Activated naive CD4-positive, alpha-beta T cell treated with anti-CD3 and anti-CD28 coated beads, Interleukin-2, amount 50 U/mL, for 24 hours (primary cell): ENCODE data around the gene SPSB4.
"Not testable (repeated sequence)": the region's sequence is repeated elsewhere in the genome, so short reads cannot be mapped to it uniquely, and the experiment has no call there.

Experiments
- H3K27ac Mint-ChIP-seq: one replicate; pipeline ENCODE4 v1.8.0; 2021; ENCODE audit warnings: mild to moderate bottlenecking, mixed read lengths
- H3K27me3 Mint-ChIP-seq: one replicate; pipeline ENCODE4 v1.8.0; 2021; ENCODE audit warnings: mixed read lengths
- H3K36me3 Mint-ChIP-seq: one replicate; pipeline ENCODE4 v1.8.0; 2021; ENCODE audit warnings: mixed read lengths
- H3K4me1 Mint-ChIP-seq: one replicate; pipeline ENCODE4 v1.8.0; 2021; ENCODE audit warnings: mixed read lengths
- H3K4me3 Mint-ChIP-seq: one replicate; pipeline ENCODE4 v1.8.0; 2021; ENCODE audit warnings: mild to moderate bottlenecking, mixed read lengths
- H3K9me3 Mint-ChIP-seq: one replicate; pipeline ENCODE4 v1.8.0; 2021; ENCODE audit warnings: mixed read lengths

SPSB4 gene

DNA sequence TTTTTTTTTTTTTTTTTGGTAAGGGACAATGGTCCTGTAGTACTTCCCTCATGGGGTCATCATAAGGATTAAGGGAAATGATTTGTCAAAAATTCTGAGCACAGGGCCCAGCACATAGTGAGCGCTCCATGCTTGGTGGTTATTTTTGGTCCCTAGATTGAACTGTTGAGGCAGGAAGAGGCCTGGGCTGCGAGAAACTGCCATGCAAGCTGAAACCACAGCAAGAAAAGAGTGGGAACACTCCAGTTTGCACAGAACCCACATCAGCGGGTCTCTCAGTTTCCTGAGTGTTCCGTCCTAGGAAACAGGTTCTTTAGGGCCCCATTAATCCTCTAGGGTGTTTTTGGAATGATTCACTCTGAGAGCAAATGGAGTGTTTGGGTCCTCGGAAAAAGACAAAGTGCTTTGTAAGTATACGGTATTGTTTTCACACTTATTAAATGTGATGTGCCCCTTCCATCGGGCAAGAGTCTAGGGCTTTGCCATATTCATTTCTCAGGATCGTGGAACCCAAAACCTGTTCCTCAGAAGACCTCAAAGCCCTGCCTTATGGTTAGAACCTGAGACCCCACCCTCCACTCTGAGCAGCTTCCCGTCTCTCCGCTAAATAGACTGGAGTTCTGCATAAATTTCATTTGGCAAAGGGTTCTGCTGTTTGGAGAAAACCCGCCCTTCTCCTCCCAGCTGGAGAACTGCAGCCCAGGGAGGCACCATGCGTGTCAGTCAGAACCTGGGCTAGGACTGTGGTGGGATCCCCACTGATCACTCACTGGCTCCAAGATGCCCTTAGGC is 60.4 kb downstream of the SPSB4 start:
- Mint-ChIP-seq H3K4me1 (no peaks in the 10 kb centered on the region), H3K27ac (no peak overlapping the region), H3K4me3 (no peak overlapping the region), H3K27me3 (peaks cover 2% of the 10 kb centered on the region), H3K36me3 (no peaks in the 10 kb centered on the region), H3K9me3 (no peaks in the 10 kb centered on the region)

GRCh38 chr3:141112686-141113297 is 61.6 kb downstream of the SPSB4 start:
- Mint-ChIP-seq H3K27me3 (peaks cover 2% of the 10 kb centered on the region), H3K4me1 (no peaks in the 10 kb centered on the region), H3K27ac (no peak overlapping the region), H3K4me3 (no peak overlapping the region), H3K36me3 (no peaks in the 10 kb centered on the region), H3K9me3 (no peaks in the 10 kb centered on the region)

DNA sequence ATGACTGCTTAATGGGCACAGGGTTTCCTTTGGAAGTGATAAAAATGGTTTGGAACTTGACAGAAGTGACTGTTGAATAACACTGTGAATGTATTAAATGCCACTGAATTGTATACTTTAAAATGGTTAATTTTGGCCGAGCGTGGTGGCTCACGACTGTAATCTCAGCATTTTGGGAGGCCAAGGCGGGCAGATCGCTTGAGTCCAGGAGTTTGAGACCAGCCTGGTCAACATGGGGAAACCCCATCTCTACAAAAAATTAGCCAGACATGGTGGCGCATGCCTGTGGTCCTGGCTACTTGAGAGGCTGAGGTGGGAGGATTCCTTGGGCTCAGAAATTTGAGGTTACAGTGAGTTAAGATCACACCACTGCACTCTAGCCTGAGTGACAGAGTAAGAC is 62.5 kb downstream of the SPSB4 start:
- H3K4me3 Mint-ChIP-seq, H3K9me3 Mint-ChIP-seq, H3K27me3 Mint-ChIP-seq, H3K36me3 Mint-ChIP-seq, H3K27ac Mint-ChIP-seq, H3K4me1 Mint-ChIP-seq: not testable (repeated sequence)

GRCh38 chr3:141114179-141114745 is 63.1 kb downstream of the SPSB4 start:
- Mint-ChIP-seq H3K27ac (no peak overlapping the region), H3K9me3 (no peaks in the 10 kb centered on the region), H3K27me3 (peaks cover 2% of the 10 kb centered on the region), H3K4me1 (no peaks in the 10 kb centered on the region), H3K4me3 (no peak overlapping the region), H3K36me3 (no peaks in the 10 kb centered on the region)

DNA sequence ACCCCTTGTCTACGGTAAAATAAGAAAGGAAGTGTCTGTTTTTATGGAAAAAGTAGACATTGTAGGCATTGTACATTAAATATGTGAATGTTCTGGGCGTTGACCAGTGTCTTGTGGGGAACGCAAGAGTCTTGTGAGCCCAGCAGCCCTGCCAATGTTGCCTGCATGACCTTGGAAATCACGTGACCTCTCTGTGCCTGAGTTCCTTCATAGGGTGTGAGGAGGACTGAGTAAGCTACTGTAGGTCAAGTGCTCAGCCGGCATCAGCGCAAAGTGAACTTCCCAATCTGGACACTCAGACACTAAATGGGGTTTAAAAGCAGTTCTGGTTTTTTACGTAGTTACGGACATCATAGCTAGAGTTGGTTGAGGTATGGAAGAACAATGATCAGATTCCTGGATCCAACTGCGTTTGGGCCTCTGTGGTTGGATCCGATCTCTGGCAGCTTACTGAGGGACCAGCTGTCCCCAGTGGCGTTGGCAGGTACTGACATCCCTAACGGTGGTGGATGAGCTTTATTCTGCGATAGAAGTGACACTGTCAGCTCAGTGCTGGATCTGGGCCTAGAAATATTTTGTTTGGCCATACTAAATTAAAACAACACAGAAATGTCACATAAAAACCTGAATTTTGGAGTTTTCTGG is 63.8 kb downstream of the SPSB4 start:
- H3K4me3 Mint-ChIP-seq = no peak overlapping the region

DNA sequence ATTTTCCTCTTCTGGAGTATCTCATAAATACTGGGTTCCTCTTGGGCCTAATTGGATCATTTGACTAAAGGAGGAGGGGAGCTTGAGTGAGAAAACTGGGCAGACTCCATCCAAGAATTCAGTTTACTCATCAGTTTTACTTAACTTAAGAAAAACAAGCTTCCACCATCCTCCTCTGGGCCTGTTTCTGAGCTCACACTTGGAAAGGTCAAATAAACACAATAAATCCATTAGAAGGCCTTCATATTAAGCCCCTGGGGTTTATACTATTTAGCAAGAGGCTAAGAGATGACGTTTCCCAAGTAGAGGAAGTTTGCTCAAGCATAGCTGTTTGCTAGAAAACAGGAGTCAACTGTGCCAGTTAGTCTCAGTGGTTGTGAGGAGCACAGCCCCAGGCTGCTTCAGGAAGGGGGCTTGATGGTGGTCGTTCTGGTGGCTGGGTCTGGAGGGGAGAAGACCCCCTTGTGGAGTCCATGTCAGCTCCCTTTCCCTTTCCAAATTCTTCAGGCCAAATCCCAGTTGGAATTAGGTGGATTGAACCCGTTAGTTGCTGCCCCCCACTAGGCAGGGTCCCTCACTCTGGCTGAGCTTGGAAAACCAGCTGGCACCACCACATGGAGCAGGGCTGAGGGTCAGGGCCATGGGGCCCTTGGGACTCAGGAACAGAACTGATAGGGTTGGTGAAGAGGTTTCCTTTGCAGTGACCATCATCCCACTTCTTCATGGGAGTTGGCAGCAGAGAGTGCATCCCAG is 64.8 kb downstream of the SPSB4 start:
- H3K27ac Mint-ChIP-seq = no peak overlapping the region
- H3K9me3 Mint-ChIP-seq = no peaks in the 10 kb centered on the region
- H3K27me3 Mint-ChIP-seq = peaks cover 4% of the 10 kb centered on the region
- no peak overlapping the region for H3K4me3 Mint-ChIP-seq
- H3K36me3 Mint-ChIP-seq = no peaks in the 10 kb centered on the region
- no peaks in the 10 kb centered on the region for H3K4me1 Mint-ChIP-seq

More for the DNA sequence above, 63.8 kb downstream of the SPSB4 start:
- H3K27ac Mint-ChIP-seq = no peak overlapping the region
- H3K36me3 Mint-ChIP-seq = no peaks in the 10 kb centered on the region
- H3K27me3 Mint-ChIP-seq = peaks cover 2% of the 10 kb centered on the region
- no peaks in the 10 kb centered on the region for H3K4me1 Mint-ChIP-seq
- no peaks in the 10 kb centered on the region for H3K9me3 Mint-ChIP-seq

DNA sequence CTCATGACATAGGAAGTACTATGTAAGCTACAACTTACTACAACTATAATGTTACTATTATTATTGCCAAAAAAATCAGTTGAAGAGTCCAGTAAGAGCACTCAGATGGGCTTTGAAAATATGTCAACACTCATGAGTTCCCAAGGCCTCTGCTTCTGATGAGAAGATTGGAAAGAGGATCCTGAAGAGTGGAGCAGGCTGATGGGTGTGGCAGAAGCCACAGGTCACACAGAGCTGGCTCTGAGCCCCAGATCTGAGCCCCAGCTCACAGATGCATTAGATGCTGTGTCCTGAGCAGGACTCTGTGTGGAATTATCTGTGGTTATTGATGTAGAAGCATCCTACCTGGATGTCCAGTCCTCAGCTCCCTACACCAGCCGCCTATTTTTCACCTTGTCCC is 65.6 kb downstream of the SPSB4 start:
- H3K27ac Mint-ChIP-seq = no peak overlapping the region
- H3K4me1 Mint-ChIP-seq = no peaks in the 10 kb centered on the region
- no peaks in the 10 kb centered on the region for H3K9me3 Mint-ChIP-seq
- no peak overlapping the region for H3K4me3 Mint-ChIP-seq
- H3K36me3 Mint-ChIP-seq = no peaks in the 10 kb centered on the region
- H3K27me3 Mint-ChIP-seq = peaks cover 4% of the 10 kb centered on the region

- H3K27ac Mint-ChIP-seq, H3K36me3 Mint-ChIP-seq, H3K9me3 Mint-ChIP-seq, H3K4me1 Mint-ChIP-seq, H3K4me3 Mint-ChIP-seq, H3K27me3 Mint-ChIP-seq: not testable (repeated sequence)
Measured at GRCh38 chr3:141117982-141118381, 66.8 kb downstream of the SPSB4 start.

DNA sequence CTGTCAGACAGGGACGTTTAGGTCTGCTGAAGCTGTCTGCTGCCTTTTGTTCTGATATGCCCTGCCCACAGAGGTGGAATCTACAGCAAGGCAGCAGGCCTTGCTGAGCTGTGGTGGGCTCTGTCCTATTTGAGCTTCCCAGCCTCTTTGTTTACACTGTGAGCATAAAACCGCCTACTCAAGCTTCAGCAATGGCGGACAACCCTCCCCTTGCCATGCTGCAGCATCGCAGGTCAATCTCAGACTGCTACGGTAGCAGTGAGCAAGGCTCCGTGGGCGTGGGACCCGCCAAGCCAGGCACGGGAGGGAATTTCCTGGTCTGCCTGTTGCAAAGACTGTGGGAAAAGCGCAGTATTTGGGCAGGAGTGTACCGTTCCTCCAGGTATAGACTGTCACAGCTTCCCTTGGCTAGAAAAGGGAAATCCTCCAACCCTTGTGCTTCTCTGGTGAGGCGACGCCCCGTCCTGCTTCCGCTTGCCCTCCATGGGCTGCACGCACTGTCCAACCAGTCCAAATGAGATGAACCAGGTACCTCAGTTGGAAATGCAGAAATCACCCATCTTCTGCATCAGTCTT is 71.4 kb downstream of the SPSB4 start:
- H3K36me3 Mint-ChIP-seq = no peaks in the 10 kb centered on the region
- H3K27ac Mint-ChIP-seq = no peak overlapping the region
- peaks cover 15% of the 10 kb centered on the region for H3K27me3 Mint-ChIP-seq
- H3K9me3 Mint-ChIP-seq = no peaks in the 10 kb centered on the region
- H3K4me3 Mint-ChIP-seq = no peak overlapping the region
- H3K4me1 Mint-ChIP-seq = no peaks in the 10 kb centered on the region

DNA sequence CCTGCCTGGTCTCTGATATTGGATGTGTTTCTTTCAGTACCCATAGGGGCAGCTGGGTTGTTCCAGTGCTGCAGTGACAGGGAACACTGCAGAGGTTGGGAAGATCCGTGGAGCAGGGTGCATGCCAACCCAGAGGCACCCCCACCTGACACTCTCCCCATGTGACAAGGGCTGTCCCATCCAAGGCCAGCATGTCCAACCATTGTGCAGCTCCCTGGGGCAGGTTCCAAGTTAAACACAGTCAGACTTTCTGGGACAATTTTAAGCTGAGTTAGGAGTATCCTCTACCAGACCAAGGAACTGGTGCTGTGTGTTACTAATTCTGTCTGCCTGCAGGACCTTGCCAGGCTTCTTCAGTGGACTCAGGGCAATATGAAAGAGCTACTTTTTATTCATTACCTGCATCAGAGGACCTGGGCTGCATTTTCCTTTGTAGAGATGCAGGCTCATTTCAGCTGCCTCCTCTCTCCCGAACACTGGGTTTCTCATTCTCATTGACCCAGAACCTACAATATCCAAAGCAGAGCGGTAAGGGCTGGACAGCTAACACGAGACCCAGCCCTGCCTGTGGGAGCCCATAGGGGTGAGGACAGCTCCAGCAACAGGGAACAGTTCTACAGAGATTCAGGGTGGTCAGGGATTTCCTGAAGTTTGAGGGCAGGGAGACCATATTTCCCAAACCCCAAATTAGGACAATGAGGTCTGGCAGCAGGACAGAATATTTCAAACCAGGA is 72.7 kb downstream of the SPSB4 start:
- Mint-ChIP-seq H3K27me3 (peaks cover 15% of the 10 kb centered on the region), H3K27ac (no peak overlapping the region), H3K4me1 (no peaks in the 10 kb centered on the region), H3K4me3 (no peak overlapping the region), H3K36me3 (no peaks in the 10 kb centered on the region), H3K9me3 (no peaks in the 10 kb centered on the region)

DNA sequence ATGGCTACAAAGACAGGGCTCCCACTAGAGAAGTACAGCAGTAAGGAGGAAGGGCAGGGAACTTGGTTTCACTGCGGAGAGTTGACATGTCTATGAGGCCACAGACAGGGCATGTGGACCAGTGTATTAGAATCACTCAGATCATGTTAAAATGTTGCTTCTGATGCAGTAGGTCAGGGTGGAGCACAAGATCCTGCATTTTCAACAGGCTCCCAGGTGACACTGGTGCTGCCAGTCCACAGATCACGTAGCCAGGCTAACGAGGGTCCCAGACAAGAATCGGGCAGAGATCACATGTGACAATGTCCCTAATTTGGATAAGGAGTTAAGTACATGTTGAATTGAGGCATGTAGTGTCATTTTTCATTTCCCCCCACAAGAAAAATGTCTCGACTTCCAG is 73.6 kb downstream of the SPSB4 start:
- Mint-ChIP-seq H3K27ac (no peak overlapping the region), H3K4me3 (no peak overlapping the region), H3K36me3 (no peaks in the 10 kb centered on the region), H3K4me1 (no peaks in the 10 kb centered on the region), H3K9me3 (no peaks in the 10 kb centered on the region), H3K27me3 (peaks cover 15% of the 10 kb centered on the region)

- Mint-ChIP-seq H3K4me1 (no peaks in the 10 kb centered on the region), H3K4me3 (no peak overlapping the region), H3K36me3 (no peaks in the 10 kb centered on the region), H3K27ac (no peak overlapping the region), H3K9me3 (no peaks in the 10 kb centered on the region), H3K27me3 (peaks cover 13% of the 10 kb centered on the region)
Measured at GRCh38 chr3:141125351-141125750, 74.2 kb downstream of the SPSB4 start.

GRCh38 chr3:141126661-141127343 is 75.7 kb downstream of the SPSB4 start:
- Mint-ChIP-seq H3K4me3 (no peak overlapping the region), H3K4me1 (no peaks in the 10 kb centered on the region), H3K9me3 (no peaks in the 10 kb centered on the region), H3K27me3 (peaks cover 12% of the 10 kb centered on the region), H3K36me3 (no peaks in the 10 kb centered on the region), H3K27ac (no peak overlapping the region)

DNA sequence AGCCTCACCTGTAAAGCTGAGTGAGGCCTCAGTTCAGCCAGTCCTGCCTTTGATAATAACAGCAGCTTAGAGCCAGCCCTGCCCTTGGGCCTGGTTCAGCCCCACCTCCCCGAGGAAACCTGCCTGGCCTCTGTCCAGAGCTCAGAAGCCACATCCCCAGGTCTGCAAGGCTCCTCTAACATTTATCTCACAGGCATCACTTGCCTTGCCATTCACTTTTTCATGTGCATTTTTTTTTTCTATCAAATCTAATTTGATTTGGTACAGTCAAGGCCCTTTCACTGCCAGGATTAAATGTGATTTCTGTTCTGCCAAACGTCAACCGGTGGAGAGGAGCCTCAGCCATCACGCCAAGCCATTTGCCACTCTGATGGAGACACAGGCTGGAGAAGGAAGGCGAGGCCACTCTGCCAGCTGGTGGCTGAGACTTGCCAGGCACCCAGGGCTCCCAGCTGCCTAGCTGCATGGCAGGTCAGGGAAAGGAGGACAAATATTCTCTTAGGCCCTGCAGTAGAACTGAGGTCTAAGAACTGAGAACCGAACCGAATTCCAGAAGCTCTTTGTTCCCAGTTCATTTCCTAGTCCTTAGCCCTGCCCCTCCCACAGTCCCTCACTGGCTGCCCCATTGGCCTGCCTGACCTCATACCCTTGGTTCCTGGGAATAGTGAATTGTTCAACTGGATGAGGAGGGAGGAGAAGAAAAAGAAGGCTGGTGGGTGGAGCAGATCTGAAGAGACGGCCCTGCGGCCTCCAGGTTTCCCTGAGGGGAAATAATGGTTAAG is 76.4 kb downstream of the SPSB4 start:
- no peaks in the 10 kb centered on the region for H3K36me3 Mint-ChIP-seq
- no peak overlapping the region for H3K4me3 Mint-ChIP-seq
- H3K4me1 Mint-ChIP-seq = no peaks in the 10 kb centered on the region
- H3K9me3 Mint-ChIP-seq = no peaks in the 10 kb centered on the region
- peaks cover 10% of the 10 kb centered on the region for H3K27me3 Mint-ChIP-seq
- no peak overlapping the region for H3K27ac Mint-ChIP-seq
